A549 treated with AZD9567 at 1 μM for 4 hours (cell line): ENCODE results near the gene ENTR1. TPM values are rescaled to one million over a fixed set of nuclear protein-coding genes. Genes with fewer than 3 reads are reported as not detected.

ENCODE experiments used
- total RNA-seq: library from RNA; stranded (reverse); fragments of 200-300 nt; extraction: Qiagen RNA extraction; gene quantifications from 5 replicates; pipeline ENCODE4 v1.2.3, GENCODE V29; 2022; ENCODE audit not compliant: insufficient read depth

Gene ENTR1, protein sequence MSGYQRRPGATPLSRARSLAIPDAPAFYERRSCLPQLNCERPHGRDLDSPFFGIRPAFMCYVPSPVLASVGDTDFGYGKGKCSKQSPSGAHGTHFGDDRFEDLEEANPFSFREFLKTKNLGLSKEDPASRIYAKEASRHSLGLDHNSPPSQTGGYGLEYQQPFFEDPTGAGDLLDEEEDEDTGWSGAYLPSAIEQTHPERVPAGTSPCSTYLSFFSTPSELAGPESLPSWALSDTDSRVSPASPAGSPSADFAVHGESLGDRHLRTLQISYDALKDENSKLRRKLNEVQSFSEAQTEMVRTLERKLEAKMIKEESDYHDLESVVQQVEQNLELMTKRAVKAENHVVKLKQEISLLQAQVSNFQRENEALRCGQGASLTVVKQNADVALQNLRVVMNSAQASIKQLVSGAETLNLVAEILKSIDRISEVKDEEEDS
- total RNA-seq = 50.6 to 84.8 TPM (median 75.1 TPM) in 5 replicates

DNA sequence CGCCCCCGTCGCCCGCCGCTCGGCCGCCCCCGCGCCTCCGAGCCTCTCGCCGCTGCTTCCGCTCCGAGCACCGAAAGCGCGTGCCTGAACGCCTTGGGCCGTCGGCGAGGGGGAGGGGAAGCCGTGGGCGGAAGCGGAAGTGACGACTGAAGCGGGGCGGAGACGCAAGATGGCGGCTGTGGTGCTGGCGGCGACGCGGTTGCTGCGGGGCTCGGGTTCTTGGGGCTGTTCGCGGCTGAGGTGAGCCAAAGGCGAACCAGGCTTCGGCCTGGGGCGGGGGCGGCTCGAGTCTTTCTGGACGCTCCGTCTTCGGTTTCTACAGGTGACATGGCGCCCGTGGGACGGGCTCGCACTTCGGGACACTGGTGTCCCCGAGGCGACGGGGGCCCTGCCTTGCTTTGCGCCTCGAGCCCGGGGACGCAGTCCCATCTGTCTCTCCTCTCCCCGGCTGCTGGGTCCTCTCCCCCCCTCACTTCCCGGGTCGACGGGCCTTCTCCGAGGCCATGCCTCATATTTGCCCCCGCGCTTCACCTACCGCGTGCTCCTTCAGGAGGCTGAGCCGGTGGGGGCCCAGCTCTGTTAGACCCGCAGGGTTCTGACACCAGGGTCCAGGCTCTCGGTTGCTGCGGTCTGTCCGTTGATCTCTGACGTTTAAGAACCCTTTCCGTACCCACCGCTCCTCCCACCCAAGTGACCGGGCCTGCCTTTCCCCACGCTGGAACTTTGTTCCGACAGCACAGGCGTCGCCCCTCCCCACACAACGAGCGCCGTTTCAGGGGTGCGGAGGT is at the start of gene ENTR1, which contains the start of gene PMPCA:
Gene ENTR1, minus strand, starts transcription at position 115 of the 788 bp plus-strand sequence. CDS start 217 bp downstream, outside the sequence.
Gene PMPCA, plus strand, starts transcription at position 159 of the 788 bp plus-strand sequence. Its CDS starts 11 bp downstream, at position 170.

DNA sequence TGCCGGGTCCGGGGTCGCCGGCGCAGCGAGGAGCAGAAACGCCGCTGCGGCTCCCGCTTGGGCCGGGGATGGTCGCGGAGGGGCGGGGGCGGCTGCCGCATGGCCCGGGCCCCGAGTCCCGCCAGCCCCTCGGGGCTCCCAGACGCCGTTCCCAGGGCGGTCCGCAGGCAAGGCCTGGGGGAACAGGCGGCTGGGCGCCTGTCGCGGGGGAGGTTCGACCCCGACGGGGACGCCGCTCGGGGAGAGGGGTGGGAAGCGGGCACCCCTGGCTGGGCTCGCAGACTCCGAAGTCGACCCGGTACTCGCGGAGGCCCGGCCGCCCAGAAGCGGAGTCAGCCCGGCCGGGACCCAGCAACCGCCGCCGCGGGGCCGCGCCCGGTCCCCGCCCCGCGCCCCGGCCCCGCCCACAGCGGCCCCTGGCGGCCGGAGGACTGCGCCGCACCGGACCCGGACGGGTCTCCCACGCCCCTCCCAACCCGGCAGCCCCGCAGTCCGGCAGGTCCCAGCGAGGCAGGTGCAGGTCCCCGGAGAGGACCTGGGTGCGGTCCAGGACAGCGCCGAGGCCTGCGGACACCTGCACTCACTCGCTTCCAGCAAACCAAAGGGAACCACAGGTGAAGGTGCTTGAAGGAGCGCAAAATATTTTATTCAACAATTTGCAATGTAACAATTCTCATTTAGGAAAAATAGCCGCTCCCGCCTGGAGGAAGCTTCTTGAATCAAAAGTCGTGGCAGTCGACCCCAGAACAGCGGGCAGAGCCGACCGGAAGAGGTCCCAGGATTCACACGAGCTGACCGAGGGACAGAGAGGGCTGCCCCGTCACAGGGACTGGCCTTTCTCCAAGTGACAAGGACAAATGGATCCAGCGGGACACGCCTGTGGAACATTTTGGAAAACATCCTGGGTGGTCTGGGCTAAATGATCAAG is 29.3 kb upstream of the ENTR1 start, which contains the start of gene INPP5E:
Gene INPP5E, minus strand, starts transcription at position 365 of the 928 bp plus-strand sequence. CDS start 426 bp downstream, outside the sequence.

DNA sequence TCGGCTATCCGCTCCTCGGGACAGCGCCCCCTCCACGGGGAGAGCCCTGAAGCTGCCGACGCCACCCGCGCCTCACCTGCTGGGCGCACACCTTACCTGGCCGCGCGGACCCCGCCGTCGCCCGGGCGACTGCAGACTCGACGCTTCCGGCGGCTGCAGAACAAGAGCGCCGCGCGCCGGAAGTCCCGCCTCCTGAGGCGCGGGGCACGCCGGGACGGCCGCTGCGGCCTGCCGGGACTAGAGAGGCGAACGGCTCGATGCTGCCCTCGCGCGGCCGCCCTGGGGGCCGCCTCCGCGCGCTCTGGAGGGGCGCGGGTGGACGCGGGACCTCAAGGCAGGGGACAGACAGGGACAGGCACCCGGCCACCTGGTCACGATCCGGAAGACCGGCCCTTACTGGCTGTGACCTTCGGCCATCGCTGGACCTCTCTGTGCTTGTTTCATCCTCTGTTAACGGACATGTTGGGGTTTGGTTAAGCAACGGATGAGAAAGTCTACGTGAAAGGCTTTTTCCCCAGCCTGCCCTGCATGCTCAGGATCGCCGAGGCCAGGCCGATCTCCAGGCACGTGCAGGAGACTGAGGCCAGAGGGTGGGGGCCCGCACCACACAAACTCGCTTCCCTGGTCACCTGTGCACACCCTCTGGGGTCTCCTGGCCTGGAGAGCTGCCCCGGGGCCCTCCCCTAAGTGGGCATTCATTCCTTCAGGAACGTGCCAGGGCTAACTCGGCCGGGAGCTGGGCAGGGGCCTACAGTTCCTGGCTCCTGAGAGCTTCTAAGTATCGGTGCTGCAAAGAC is 10.2 kb downstream of the ENTR1 start, which contains the start of gene SNAPC4:
Gene SNAPC4, minus strand, starts transcription at position 133 of the 797 bp plus-strand sequence. CDS start 1,742 bp downstream, outside the sequence.

DNA sequence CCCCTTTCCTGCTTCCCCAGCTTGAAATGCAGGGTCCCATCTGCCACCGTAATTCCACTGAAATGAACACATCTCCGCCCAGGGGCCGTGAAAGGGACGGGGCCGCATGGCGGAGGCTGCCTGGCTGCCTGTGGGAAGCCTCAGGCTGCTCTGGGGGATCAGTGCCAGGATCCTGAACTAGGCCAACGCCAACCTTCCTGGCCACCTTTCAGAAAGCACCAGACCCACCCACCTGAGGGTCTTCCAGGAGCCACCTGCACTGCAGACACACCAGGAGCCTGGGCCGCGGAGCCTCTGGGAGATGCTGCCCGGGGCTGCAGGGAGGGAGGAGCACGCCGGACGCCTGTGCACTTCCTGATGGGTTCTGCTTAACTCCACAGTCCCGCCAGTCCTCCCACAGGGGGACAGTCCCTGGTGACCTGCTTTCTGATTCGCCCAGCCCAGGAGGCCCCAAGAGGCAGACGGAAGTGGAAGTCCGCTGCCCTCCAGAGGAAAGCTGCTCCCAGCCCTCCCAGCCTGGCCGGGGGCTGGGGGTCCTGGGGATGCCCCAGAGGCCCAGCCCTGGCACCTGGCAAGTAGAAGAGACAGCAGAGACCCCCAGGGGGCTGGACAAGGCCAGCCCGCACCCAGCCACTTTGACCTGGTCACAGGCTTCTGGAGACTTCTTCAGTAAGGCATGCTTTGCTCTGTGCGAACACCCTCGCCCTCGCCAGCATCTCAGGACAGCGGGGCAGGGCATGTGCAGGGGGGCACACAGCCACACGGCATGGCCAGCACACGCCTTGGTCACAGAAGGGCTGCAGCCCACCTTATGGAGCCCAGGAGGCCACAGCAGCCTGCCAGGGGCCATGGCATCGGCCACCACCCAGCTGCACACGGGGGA is 36.9 kb downstream of the ENTR1 start, which contains the start of gene CARD9:
Gene CARD9, minus strand, starts transcription at position 370 of the 883 bp plus-strand sequence. CDS start 1,591 bp downstream, outside the sequence.

DNA sequence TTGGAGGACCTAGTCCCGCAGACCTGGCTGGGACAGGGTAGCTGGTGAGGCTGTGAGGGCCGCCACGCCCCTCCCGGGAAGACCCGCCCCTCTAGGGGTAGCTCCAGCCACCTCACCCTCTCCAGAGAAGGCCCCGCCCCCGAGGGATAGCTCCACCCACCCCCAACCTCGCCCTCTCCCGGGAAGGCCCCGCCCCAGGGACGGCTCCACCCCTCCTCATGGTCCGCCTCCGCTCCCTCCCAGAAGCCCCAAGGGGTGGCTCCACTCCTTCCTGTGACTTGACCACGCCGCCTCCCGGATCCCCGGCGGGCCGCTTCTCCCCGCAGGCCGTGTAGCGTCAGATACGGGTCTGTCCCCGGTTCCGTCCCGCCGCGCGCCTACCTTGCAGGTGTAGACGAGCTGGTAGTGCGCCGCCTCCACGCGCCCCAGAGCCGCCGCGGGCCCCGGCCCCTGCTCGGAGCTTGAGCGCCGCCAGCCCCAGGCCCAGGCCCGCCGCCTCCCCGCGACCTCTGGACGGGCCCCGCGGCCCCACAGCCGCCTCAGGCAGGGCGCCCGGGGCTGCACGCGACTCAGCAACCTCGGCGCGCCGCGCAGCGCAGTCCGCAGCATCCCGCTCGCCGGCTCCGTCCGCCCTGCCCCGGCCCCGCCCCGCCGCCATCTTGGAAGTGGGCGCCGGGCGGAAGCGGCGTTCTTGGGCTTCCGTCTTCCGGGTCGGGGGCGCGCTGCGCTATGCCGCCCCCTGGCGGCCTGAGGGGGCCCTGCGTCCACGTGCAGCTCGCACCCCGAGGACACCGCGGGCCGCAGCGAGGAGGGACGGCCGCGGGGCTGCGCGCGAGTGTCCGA is 47.1 kb downstream of the ENTR1 start, which contains the start of gene DNLZ:
Gene DNLZ, minus strand, starts transcription at position 639 of the 843 bp plus-strand sequence. Its CDS starts 30 bp downstream, at position 609.

Other genes starting within 250 kb of the ENTR1 start
- 0.06 to 0.14 TPM (median 0.06 TPM) in 3 of 5 replicates, not detected in the others for gene LHX3, start 205.5 kb downstream of the ENTR1 start, total RNA-seq
- 24.9 to 30.9 TPM (median 29.4 TPM) in 5 replicates for gene QSOX2, start 164.8 kb downstream of the ENTR1 start, total RNA-seq
- 0.01 to 0.02 TPM (median 0.01 TPM) in 3 of 5 replicates, not detected in the others for gene CCDC187, start 106.5 kb downstream of the ENTR1 start, total RNA-seq
- 8.2 to 14.1 TPM (median 13.1 TPM) in 5 replicates for gene GPSM1, start 83.1 kb downstream of the ENTR1 start, total RNA-seq
- 11.8 to 40.4 TPM (median 37.1 TPM) in 5 replicates for gene DNLZ, start 46.9 kb downstream of the ENTR1 start, total RNA-seq
- gene CARD9, start 36.9 kb downstream of the ENTR1 start, total RNA-seq = 1.0 to 1.8 TPM (median 1.3 TPM) in 4 of 5 replicates, not detected in the other
- 6.8 to 15.6 TPM (median 14.5 TPM) in 5 replicates for gene SNAPC4, start 10.4 kb downstream of the ENTR1 start, total RNA-seq
- gene PMPCA, start within 50 bp of the ENTR1 start, total RNA-seq = 82.6 to 130 TPM (median 85.8 TPM) in 5 replicates
- 14.6 to 24.5 TPM (median 23.8 TPM) in 5 replicates for gene INPP5E, start 29.2 kb upstream of the ENTR1 start, total RNA-seq
- 57.7 to 66.1 TPM (median 59.9 TPM) in 5 replicates for gene SEC16A, start 72.4 kb upstream of the ENTR1 start, total RNA-seq
- 11.5 to 21.5 TPM (median 13.1 TPM) in 5 replicates for gene NOTCH1, start 135.4 kb upstream of the ENTR1 start, total RNA-seq